Measurements from ENCODE around the gene TAF15. TPM values are rescaled to one million over a fixed set of nuclear protein-coding genes. Genes with fewer than 3 reads are reported as not detected.

The TAF15 gene
- total and polyA plus RNA-seq, 2 of the 13 experiments (the other 11 are each of a cell fraction or from before 2014, with no cell fraction given): 25.2 to 26.5 TPM

DNA sequence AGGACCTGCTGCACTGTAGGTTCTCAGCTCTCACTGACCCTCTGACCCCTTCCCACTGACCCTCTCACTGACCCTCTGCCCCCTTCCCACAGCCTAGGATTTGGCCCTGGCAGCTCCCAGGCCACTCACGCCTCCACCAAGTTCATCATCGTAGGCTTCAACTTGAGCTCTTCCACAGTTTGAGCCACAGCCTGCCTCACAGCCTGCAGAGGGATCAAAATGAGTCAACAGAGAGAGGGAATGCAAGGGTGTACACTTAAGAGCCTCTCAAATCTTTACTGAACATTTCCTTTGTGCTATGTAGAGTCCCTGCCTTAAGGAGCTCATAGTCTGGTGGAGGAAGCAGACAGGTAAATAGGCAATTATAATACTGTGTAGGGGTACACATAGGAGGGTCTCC lies 47.3 kb downstream of the TAF15 start (continued):
- TF ChIP-seq, protein P1, sequence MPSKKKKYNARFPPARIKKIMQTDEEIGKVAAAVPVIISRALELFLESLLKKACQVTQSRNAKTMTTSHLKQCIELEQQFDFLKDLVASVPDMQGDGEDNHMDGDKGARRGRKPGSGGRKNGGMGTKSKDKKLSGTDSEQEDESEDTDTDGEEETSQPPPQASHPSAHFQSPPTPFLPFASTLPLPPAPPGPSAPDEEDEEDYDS (CRISPR knock-in tag; IDR thresholded peaks at IDR 0.05): no peak
- TF ChIP-seq SIN3B (IDR thresholded peaks at IDR 0.05; ENCODE audit: low read length): no peak
- no peak for TF ChIP-seq NFE2L1 (CRISPR knock-in tag; IDR thresholded peaks at IDR 0.05; ENCODE audit: borderline replicate concordance)
- TF ChIP-seq MTF2 (CRISPR knock-in tag; IDR thresholded peaks at IDR 0.05; ENCODE audit: borderline replicate concordance): no peak

DNA sequence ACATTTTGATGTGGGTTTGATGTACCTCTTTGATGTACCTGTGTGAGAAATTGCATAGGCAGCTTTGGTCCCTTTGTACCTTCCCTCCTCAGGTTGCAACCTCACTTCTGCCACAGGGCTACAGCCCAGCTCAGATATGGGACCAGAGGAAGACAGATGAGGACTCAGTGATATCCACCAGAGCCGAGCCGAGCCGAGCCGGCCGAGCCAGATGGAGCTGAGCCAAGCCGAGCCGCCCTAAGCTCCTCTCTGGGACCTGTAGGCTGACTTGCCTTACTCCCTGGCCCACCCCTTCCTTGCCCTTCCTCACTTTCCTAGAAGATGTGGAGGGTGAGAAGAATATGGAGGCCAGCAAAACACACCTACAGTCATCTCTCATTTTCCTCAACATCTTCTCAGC lies 55.6 kb downstream of the TAF15 start:
- Histone ChIP-seq H4K20me1 (ENCODE audit: insufficient read depth, low read length) (no peaks in the 10 kb centered on the region), H3K4me1 (ENCODE audit: insufficient read depth, low read length) (peaks cover 21% of the 10 kb centered on the region), H3K79me2 (ENCODE audit: insufficient read depth, low read length) (no peaks in the 10 kb centered on the region), H3K27me3 (ENCODE audit: control insufficient read depth in 1 of 2, insufficient read depth in 2 of 2, low read length in 2 of 2) (no peaks in the 10 kb centered on the region), H3K27ac (ENCODE audit: extremely low read length, insufficient read depth, low read length) (no peak overlapping the region), H3K36me3 (replicated peaks in 1 of 2; ENCODE audit: control insufficient read depth in 1 of 2, insufficient read depth in 2 of 2, low read length in 2 of 2) (no peaks in the 10 kb centered on the region), H3K4me2 (ENCODE audit: low read depth, low read length) (no peak overlapping the region; the same call in 1 of the 2 replicates), H2AFZ (ENCODE audit: low read length) (no peak overlapping the region), H3K9me3 (ENCODE audit: low read length) (no peaks in the 10 kb centered on the region), H3K4me3 (replicated peaks in 1 of 3; ENCODE audit: insufficient read depth in 1 of 3, low read depth in 2 of 3, low read length in 3 of 3) (no peak overlapping the region), H3K9ac (ENCODE audit: insufficient read depth, low read depth, low read length) (no peak overlapping the region)
- POLR2A ChIA-PET: no interaction called here
- FAIRE-seq (no peak), DNase-seq (ENCODE audit: low spot score) (no peak), ATAC-seq (peak; percentile 42)
- in situ Hi-C loops (cut with HindIII; ENCODE audit: extremely low pct_ligation_motif_present, low pct_unique_long_range_greater_than_20kb) (no loop called here), intact Hi-C loops (cut with micrococcal nuclease; ENCODE audit: unreplicated experiment) (no loop called here)
- CTCF ChIA-PET (ENCODE audit: low intra/inter-chr PET ratio, low total read pairs): no interaction called here
- BruUV-seq (replicated peaks): no TSS peak
- TF ChIP-seq NCOA1 (CRISPR knock-in tag; IDR thresholded peaks at IDR 0.05) (no peak), KAT7 (CRISPR knock-in tag; IDR thresholded peaks at IDR 0.05; ENCODE audit: borderline replicate concordance) (no peak), PHB2 (IDR thresholded peaks at IDR 0.05; ENCODE audit: partially characterized antibody) (no peak), NFRKB (IDR thresholded peaks at IDR 0.05) (no peak), ZSCAN12 (CRISPR knock-in tag; IDR thresholded peaks at IDR 0.05) (no peak), KAT8 (CRISPR knock-in tag; IDR thresholded peaks at IDR 0.05) (no peak)
- TF ChIP-seq, protein P2, sequence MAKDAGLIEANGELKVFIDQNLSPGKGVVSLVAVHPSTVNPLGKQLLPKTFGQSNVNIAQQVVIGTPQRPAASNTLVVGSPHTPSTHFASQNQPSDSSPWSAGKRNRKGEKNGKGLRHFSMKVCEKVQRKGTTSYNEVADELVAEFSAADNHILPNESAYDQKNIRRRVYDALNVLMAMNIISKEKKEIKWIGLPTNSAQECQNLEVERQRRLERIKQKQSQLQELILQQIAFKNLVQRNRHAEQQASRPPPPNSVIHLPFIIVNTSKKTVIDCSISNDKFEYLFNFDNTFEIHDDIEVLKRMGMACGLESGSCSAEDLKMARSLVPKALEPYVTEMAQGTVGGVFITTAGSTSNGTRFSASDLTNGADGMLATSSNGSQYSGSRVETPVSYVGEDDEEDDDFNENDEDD (CRISPR knock-in tag; IDR thresholded peaks at IDR 0.05; ENCODE audit: borderline replicate concordance): no peak
- TF ChIP-seq, protein P3, sequence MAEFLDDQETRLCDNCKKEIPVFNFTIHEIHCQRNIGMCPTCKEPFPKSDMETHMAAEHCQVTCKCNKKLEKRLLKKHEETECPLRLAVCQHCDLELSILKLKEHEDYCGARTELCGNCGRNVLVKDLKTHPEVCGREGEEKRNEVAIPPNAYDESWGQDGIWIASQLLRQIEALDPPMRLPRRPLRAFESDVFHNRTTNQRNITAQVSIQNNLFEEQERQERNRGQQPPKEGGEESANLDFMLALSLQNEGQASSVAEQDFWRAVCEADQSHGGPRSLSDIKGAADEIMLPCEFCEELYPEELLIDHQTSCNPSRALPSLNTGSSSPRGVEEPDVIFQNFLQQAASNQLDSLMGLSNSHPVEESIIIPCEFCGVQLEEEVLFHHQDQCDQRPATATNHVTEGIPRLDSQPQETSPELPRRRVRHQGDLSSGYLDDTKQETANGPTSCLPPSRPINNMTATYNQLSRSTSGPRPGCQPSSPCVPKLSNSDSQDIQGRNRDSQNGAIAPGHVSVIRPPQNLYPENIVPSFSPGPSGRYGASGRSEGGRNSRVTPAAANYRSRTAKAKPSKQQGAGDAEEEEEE (CRISPR knock-in tag; IDR thresholded peaks at IDR 0.05; ENCODE audit: borderline replicate concordance): no peak
- WGBS (ENCODE audit: low lambda C conversion rate): 39% methylated on average over 7 of the region's 7 CpGs

Measured in HepG2 (cell line).